ENCODE results near the gene QRICH1.

DNA sequence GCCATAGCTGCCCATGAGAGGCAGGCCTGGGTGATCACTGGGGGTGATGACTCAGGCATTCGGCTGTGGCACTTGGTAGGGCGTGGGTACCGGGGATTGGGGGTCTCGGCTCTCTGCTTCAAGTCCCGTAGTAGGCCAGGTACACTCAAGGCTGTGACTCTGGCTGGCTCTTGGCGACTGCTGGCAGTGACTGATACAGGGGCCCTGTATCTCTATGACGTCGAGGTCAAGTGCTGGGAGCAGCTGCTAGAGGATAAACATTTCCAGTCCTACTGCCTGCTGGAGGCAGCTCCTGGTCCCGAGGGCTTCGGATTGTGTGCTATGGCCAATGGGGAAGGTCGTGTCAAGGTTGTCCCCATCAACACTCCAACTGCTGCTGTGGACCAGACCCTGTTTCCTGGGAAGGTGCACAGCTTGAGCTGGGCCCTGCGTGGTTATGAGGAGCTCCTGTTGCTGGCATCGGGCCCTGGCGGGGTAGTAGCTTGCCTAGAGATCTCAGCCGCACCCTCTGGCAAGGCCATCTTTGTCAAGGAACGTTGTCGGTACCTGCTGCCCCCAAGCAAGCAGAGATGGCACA is 81.3 kb downstream of the QRICH1 start:
- TF ChIP-seq CTCF (IDR thresholded peaks at IDR 0.05; ENCODE audit: insufficient read depth, low read length, poor library complexity, severe bottlenecking) (no peak), EZH2phosphoT487 (conservative IDR thresholded peaks at IDR 0.05; ENCODE audit: low read length) (no peak)

Measured in SU-DHL-6 (cell line).